ENCODE measurements around the gene PRICKLE2. TPM values are rescaled to one million over a fixed set of nuclear protein-coding genes. Genes with fewer than 3 reads are reported as not detected.

PRICKLE2 gene
- total and polyA plus RNA-seq, 2 donors (not counting 1 experiment from before 2014, with no cell fraction given) = 14.1 to 29.4 TPM

DNA sequence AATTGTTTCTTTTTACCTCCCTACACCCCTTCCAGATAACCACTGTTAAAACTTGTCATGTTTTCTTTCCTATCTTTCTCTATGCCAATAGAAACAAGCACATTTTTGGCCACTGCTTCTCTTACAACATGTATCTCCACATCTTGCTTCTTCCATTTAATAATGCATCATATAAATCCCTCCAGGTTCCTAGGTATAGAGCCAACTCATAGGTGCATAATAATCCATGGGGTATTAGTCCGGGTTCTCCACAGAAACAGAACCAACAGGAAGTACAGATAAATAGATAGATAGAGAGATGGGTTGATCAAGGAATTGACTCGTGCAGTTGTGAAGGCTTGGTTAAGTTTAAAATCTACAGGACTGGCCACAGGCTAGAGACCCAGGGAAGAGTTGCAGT, 160.5 kb downstream of the PRICKLE2 start:
- H3K9me3 ChIP-seq (ENCODE audit: control insufficient read depth, insufficient read depth, low read depth, low read length) = no peaks in the 10 kb centered on the region
- no peaks in the 10 kb centered on the region for H3K79me2 ChIP-seq (ENCODE audit: control insufficient read depth, insufficient read depth, low read length)
- no peaks in the 10 kb centered on the region for H3K4me1 ChIP-seq (ENCODE audit: control insufficient read depth, extremely low read depth, insufficient read depth, low read length)
- H3K36me3 ChIP-seq (ENCODE audit: control insufficient read depth, insufficient read depth, low read length) = no peaks in the 10 kb centered on the region
- H3K4me3 ChIP-seq (replicated peaks in 1 of 4; ENCODE audit: control extremely low read depth in 1 of 4, insufficient read depth in 1 of 4, low read depth in 3 of 4, low read length in 4 of 4) = no peak overlapping the region
- no peak for DNase-seq (ENCODE audit: low read depth in 2 of 2)
- no peak overlapping the region for H2AFZ ChIP-seq (ENCODE audit: low read length)
- H3K9ac ChIP-seq (ENCODE audit: insufficient read depth, low read length) = no peak overlapping the region
- no peak overlapping the region for H3K27ac ChIP-seq (ENCODE audit: insufficient read depth, low read length)
- no peak overlapping the region for H3K4me2 ChIP-seq (ENCODE audit: extremely low read depth, insufficient read depth, low read length)
- TF ChIP-seq, protein P1, sequence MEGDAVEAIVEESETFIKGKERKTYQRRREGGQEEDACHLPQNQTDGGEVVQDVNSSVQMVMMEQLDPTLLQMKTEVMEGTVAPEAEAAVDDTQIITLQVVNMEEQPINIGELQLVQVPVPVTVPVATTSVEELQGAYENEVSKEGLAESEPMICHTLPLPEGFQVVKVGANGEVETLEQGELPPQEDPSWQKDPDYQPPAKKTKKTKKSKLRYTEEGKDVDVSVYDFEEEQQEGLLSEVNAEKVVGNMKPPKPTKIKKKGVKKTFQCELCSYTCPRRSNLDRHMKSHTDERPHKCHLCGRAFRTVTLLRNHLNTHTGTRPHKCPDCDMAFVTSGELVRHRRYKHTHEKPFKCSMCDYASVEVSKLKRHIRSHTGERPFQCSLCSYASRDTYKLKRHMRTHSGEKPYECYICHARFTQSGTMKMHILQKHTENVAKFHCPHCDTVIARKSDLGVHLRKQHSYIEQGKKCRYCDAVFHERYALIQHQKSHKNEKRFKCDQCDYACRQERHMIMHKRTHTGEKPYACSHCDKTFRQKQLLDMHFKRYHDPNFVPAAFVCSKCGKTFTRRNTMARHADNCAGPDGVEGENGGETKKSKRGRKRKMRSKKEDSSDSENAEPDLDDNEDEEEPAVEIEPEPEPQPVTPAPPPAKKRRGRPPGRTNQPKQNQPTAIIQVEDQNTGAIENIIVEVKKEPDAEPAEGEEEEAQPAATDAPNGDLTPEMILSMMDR (conservative IDR thresholded peaks at IDR 0.05 in 1 of 2, IDR thresholded peaks at IDR 0.05 in 1 of 2; ENCODE audit: low read depth in 1 of 2, low read length in 2 of 2) = no peak
- TF ChIP-seq EZH2 (IDR thresholded peaks at IDR 0.05; ENCODE audit: low read length, missing control alignments) = no peak
- no peaks in the 10 kb centered on the region for H3K27me3 ChIP-seq (ENCODE audit: control insufficient read depth, insufficient read depth, low read length)
- H4K20me1 ChIP-seq (ENCODE audit: control insufficient read depth, extremely low read depth, insufficient read depth, low read length) = no peaks in the 10 kb centered on the region

DNA sequence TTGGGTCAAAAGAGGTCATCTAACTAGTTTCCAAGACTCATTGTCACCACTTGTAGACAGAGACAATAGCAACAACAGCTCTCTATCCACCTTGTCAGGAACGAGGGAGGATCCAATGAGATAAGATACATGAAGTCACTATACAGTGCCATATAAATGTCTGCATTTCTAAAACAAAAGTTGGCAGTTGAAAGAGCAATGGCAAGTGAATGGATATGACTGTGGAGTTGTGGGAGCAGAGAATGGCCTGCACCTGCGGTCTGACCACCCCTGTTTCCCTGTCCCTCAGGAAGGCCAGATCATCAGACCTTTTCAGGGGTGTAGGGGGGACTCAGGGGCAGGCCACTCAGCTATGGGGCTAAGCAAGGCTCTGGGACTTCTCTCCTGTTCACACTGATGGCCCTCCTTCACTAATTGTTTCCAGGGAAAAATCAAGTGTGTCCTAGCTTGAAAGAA, 161.3 kb downstream of the PRICKLE2 start:
- DNase-seq (ENCODE audit: low read depth in 2 of 2) = no peak
- no peak overlapping the region for H3K9ac ChIP-seq (ENCODE audit: insufficient read depth, low read length)
- H3K36me3 ChIP-seq (ENCODE audit: control insufficient read depth, insufficient read depth, low read length) = no peaks in the 10 kb centered on the region
- no peaks in the 10 kb centered on the region for H3K27me3 ChIP-seq (ENCODE audit: control insufficient read depth, insufficient read depth, low read length)
- H3K4me1 ChIP-seq (ENCODE audit: control insufficient read depth, extremely low read depth, insufficient read depth, low read length) = no peaks in the 10 kb centered on the region
- TF ChIP-seq, protein P1 (conservative IDR thresholded peaks at IDR 0.05 in 1 of 2, IDR thresholded peaks at IDR 0.05 in 1 of 2; ENCODE audit: low read depth in 1 of 2, low read length in 2 of 2) = no peak
- no peak for TF ChIP-seq EZH2 (IDR thresholded peaks at IDR 0.05; ENCODE audit: low read length, missing control alignments)
- no peaks in the 10 kb centered on the region for H4K20me1 ChIP-seq (ENCODE audit: control insufficient read depth, extremely low read depth, insufficient read depth, low read length)
- no peak overlapping the region for H3K27ac ChIP-seq (ENCODE audit: insufficient read depth, low read length)
- H3K9me3 ChIP-seq (ENCODE audit: control insufficient read depth, insufficient read depth, low read depth, low read length) = no peaks in the 10 kb centered on the region
- no peaks in the 10 kb centered on the region for H3K79me2 ChIP-seq (ENCODE audit: control insufficient read depth, insufficient read depth, low read length)
- no peak overlapping the region for H3K4me2 ChIP-seq (ENCODE audit: extremely low read depth, insufficient read depth, low read length)
- H3K4me3 ChIP-seq (replicated peaks in 1 of 4; ENCODE audit: control extremely low read depth in 1 of 4, insufficient read depth in 1 of 4, low read depth in 3 of 4, low read length in 4 of 4) = no peak overlapping the region
- H2AFZ ChIP-seq (ENCODE audit: low read length) = no peak overlapping the region

DNA sequence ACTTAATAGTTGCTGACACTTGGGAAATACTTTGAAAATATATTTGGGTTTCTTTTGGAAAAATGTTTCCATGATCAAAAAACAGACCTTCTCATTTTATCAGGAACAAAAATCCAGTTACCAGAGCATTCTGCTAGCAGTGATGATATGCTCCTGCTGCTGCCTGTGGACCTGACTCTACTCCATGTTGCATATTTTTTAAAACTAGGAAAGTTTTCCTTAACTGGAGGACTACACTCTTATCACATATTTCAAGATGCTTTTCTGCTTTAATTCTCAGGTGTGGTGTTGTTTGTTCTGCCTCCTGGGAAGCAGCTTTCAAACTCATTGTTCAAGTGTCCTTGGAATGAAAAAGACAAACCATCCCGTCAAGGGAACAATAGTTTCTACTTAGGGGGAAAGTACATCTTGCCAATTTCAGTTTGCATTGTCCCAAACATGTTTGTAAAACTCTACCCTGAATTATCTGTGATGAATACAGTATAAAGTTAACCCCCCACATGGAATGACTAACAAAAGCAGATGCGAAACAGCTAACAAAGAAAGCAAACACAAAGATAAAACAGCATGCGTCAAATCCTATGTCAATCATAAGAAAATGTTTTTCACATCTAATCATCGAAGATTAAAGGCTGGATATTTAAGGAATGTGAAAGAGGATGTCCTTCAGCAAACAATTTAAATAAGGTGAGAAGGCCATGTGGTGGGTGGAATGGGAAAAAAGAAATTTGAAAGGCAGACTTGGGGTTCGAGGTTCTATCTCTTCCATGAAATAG, 161.9 kb downstream of the PRICKLE2 start:
- DNase-seq (ENCODE audit: low read depth in 2 of 2) = peak in 1 of 2 donors; percentile 77
- no peaks in the 10 kb centered on the region for H3K9me3 ChIP-seq (ENCODE audit: control insufficient read depth, insufficient read depth, low read depth, low read length)

More for the DNA sequence above, 161.9 kb downstream of the PRICKLE2 start:
- H3K4me1 ChIP-seq (ENCODE audit: control insufficient read depth, extremely low read depth, insufficient read depth, low read length) = no peaks in the 10 kb centered on the region
- H3K79me2 ChIP-seq (ENCODE audit: control insufficient read depth, insufficient read depth, low read length) = no peaks in the 10 kb centered on the region
- no peak overlapping the region for H3K27ac ChIP-seq (ENCODE audit: insufficient read depth, low read length)
- H3K4me3 ChIP-seq (replicated peaks in 1 of 4; ENCODE audit: control extremely low read depth in 1 of 4, insufficient read depth in 1 of 4, low read depth in 3 of 4, low read length in 4 of 4) = no peak overlapping the region
- H2AFZ ChIP-seq (ENCODE audit: low read length) = no peak overlapping the region
- no peak for TF ChIP-seq EZH2 (IDR thresholded peaks at IDR 0.05; ENCODE audit: low read length, missing control alignments)
- TF ChIP-seq, protein P1 (conservative IDR thresholded peaks at IDR 0.05 in 1 of 2, IDR thresholded peaks at IDR 0.05 in 1 of 2; ENCODE audit: low read depth in 1 of 2, low read length in 2 of 2) = no peak
- no peaks in the 10 kb centered on the region for H4K20me1 ChIP-seq (ENCODE audit: control insufficient read depth, extremely low read depth, insufficient read depth, low read length)
- no peak overlapping the region for H3K9ac ChIP-seq (ENCODE audit: insufficient read depth, low read length)
- no peaks in the 10 kb centered on the region for H3K36me3 ChIP-seq (ENCODE audit: control insufficient read depth, insufficient read depth, low read length)
- H3K4me2 ChIP-seq (ENCODE audit: extremely low read depth, insufficient read depth, low read length) = no peak overlapping the region
- H3K27me3 ChIP-seq (ENCODE audit: control insufficient read depth, insufficient read depth, low read length) = no peaks in the 10 kb centered on the region
